ENCODE results near the gene VIT. TPM values are rescaled to one million over a fixed set of nuclear protein-coding genes. Genes with fewer than 3 reads are reported as not detected.

The VIT gene
- total and polyA plus RNA-seq, 3 experiments from 2014 or later: 0.08 TPM; not detected in 2

- H3K36me3 ChIP-seq (ENCODE audit: insufficient read depth, low read length): no peaks in the 10 kb centered on the region
- no peaks in the 10 kb centered on the region for H3K4me1 ChIP-seq (ENCODE audit: insufficient read depth, low read length)
- peak in 2 of 5 donors; percentile 7 to 11 for DNase-seq
- H3K36me3 Mint-ChIP-seq: no peaks in the 10 kb centered on the region
- H3K27me3 ChIP-seq (ENCODE audit: insufficient read depth, low read length, poor library complexity, severe bottlenecking): no peaks in the 10 kb centered on the region
- no peaks in the 10 kb centered on the region for H3K9me3 ChIP-seq (ENCODE audit: low read length)
- H3K4me1 Mint-ChIP-seq: no peaks in the 10 kb centered on the region
- no peak overlapping the region for H3K4me3 Mint-ChIP-seq
- no peaks in the 10 kb centered on the region for H3K9me3 Mint-ChIP-seq
- H3K27me3 Mint-ChIP-seq: peaks cover 7 to 15% of the 10 kb centered on the region in 2 donors
- H3K27ac Mint-ChIP-seq: peak overlapping the region in 1 of 8 donors; percentile 89
- H3K27ac ChIP-seq (ENCODE audit: low read depth, low read length): no peak overlapping the region
- ChIA-PET CTCF (no interaction called here), POLR2A (no interaction called here)
- no peak overlapping the region for H3K4me3 ChIP-seq (ENCODE audit: low read length)
Measured at GRCh38 chr2:36770542-36771287, 74.2 kb downstream of the VIT start.

GRCh38 chr2:36771671-36772070, 75.2 kb downstream of the VIT start:
- no peak overlapping the region for H3K4me3 Mint-ChIP-seq
- no peaks in the 10 kb centered on the region for H3K27me3 ChIP-seq (ENCODE audit: insufficient read depth, low read length, poor library complexity, severe bottlenecking)
- no peak overlapping the region for H3K4me3 ChIP-seq (ENCODE audit: low read length)
- POLR2A ChIA-PET: no interaction called here
- no peaks in the 10 kb centered on the region for H3K4me1 Mint-ChIP-seq
- CTCF ChIA-PET: no interaction called here
- H3K9me3 ChIP-seq (ENCODE audit: low read length): no peaks in the 10 kb centered on the region
- peaks cover 7 to 15% of the 10 kb centered on the region in 2 donors for H3K27me3 Mint-ChIP-seq
- H3K36me3 Mint-ChIP-seq: no peaks in the 10 kb centered on the region
- no peak overlapping the region for H3K27ac Mint-ChIP-seq
- H3K27ac ChIP-seq (ENCODE audit: low read depth, low read length): no peak overlapping the region
- H3K36me3 ChIP-seq (ENCODE audit: insufficient read depth, low read length): no peaks in the 10 kb centered on the region
- no peaks in the 10 kb centered on the region for H3K4me1 ChIP-seq (ENCODE audit: insufficient read depth, low read length)
- no peaks in the 10 kb centered on the region for H3K9me3 Mint-ChIP-seq
- DNase-seq: no peak

- ChIA-PET POLR2A (no interaction called here), CTCF (interaction anchor here (1.9 kb wide), 1 partner anchor 11 kb away, joined by 4 read pairs; no protein-coding TSS in a partner anchor)
- Histone ChIP-seq H3K4me1 (ENCODE audit: insufficient read depth, low read length) (no peaks in the 10 kb centered on the region), H3K9me3 (ENCODE audit: low read length) (no peaks in the 10 kb centered on the region), H3K27me3 (ENCODE audit: insufficient read depth, low read length, poor library complexity, severe bottlenecking) (no peaks in the 10 kb centered on the region), H3K4me3 (ENCODE audit: low read length) (no peak overlapping the region), H3K36me3 (ENCODE audit: insufficient read depth, low read length) (no peaks in the 10 kb centered on the region), H3K27ac (ENCODE audit: low read depth, low read length) (no peak overlapping the region)
- Mint-ChIP-seq H3K4me3 (no peak overlapping the region), H3K27me3 (peaks cover 8 to 19% of the 10 kb centered on the region in 2 donors), H3K27ac (no peak overlapping the region), H3K4me1 (no peaks in the 10 kb centered on the region), H3K36me3 (no peaks in the 10 kb centered on the region), H3K9me3 (no peaks in the 10 kb centered on the region)
- no peak for DNase-seq
Measured at GRCh38 chr2:36773947-36774346, 77.4 kb downstream of the VIT start.

GRCh38 chr2:36775261-36775660, 78.8 kb downstream of the VIT start:
- Mint-ChIP-seq H3K9me3 (no peaks in the 10 kb centered on the region), H3K27ac (no peak overlapping the region)
- CTCF ChIA-PET: interaction anchor here (1.1 to 1.6 kb wide), 2 partner anchors 9 to 14 kb away, joined by 3 to 5 read pairs; no protein-coding TSS in a partner anchor

GRCh38 chr2:36775806-36776205, 79.3 kb downstream of the VIT start:
- ChIA-PET POLR2A (no interaction called here), CTCF (interaction anchor here (0.8 to 1.6 kb wide), 3 partner anchors 8 to 1101 kb away, joined by 3 to 5 read pairs (median 3); no protein-coding TSS in a partner anchor)
- Histone ChIP-seq H3K36me3 (ENCODE audit: insufficient read depth, low read length) (no peaks in the 10 kb centered on the region), H3K27ac (ENCODE audit: low read depth, low read length) (no peak overlapping the region), H3K4me3 (ENCODE audit: low read length) (no peak overlapping the region), H3K4me1 (ENCODE audit: insufficient read depth, low read length) (no peaks in the 10 kb centered on the region), H3K9me3 (ENCODE audit: low read length) (no peaks in the 10 kb centered on the region), H3K27me3 (ENCODE audit: insufficient read depth, low read length, poor library complexity, severe bottlenecking) (no peaks in the 10 kb centered on the region)
- H3K9me3 Mint-ChIP-seq: no peaks in the 10 kb centered on the region
- no peak overlapping the region for H3K27ac Mint-ChIP-seq
- H3K4me1 Mint-ChIP-seq: no peaks in the 10 kb centered on the region
- DNase-seq: no peak
- H3K36me3 Mint-ChIP-seq: no peaks in the 10 kb centered on the region
- H3K27me3 Mint-ChIP-seq: peaks cover 4 to 11% of the 10 kb centered on the region in 2 donors
- no peak overlapping the region for H3K4me3 Mint-ChIP-seq

More at GRCh38 chr2:36775261-36775660, 78.8 kb downstream of the VIT start:
- Histone ChIP-seq H3K9me3 (ENCODE audit: low read length) (no peaks in the 10 kb centered on the region), H3K4me1 (ENCODE audit: insufficient read depth, low read length) (no peaks in the 10 kb centered on the region), H3K27ac (ENCODE audit: low read depth, low read length) (no peak overlapping the region), H3K27me3 (ENCODE audit: insufficient read depth, low read length, poor library complexity, severe bottlenecking) (no peaks in the 10 kb centered on the region), H3K36me3 (ENCODE audit: insufficient read depth, low read length) (no peaks in the 10 kb centered on the region), H3K4me3 (ENCODE audit: low read length) (no peak overlapping the region)
- H3K4me1 Mint-ChIP-seq: no peaks in the 10 kb centered on the region
- H3K4me3 Mint-ChIP-seq: no peak overlapping the region
- no peaks in the 10 kb centered on the region for H3K36me3 Mint-ChIP-seq
- H3K27me3 Mint-ChIP-seq: peaks cover 4 to 16% of the 10 kb centered on the region in 2 donors
- no peak for DNase-seq
- POLR2A ChIA-PET: no interaction called here

- CTCF ChIA-PET: interaction anchor here (1.4 kb wide), 1 partner anchor 9 kb away, joined by 3 read pairs; no protein-coding TSS in a partner anchor
- Mint-ChIP-seq H3K4me1 (no peaks in the 10 kb centered on the region), H3K27ac (no peak overlapping the region), H3K36me3 (no peaks in the 10 kb centered on the region), H3K9me3 (no peaks in the 10 kb centered on the region), H3K27me3 (peaks cover 3 to 8% of the 10 kb centered on the region in 2 donors), H3K4me3 (no peak overlapping the region)
- Histone ChIP-seq H3K4me3 (ENCODE audit: low read length) (no peak overlapping the region), H3K27ac (ENCODE audit: low read depth, low read length) (no peak overlapping the region), H3K27me3 (ENCODE audit: insufficient read depth, low read length, poor library complexity, severe bottlenecking) (no peaks in the 10 kb centered on the region), H3K4me1 (ENCODE audit: insufficient read depth, low read length) (no peaks in the 10 kb centered on the region), H3K36me3 (ENCODE audit: insufficient read depth, low read length) (no peaks in the 10 kb centered on the region), H3K9me3 (ENCODE audit: low read length) (no peaks in the 10 kb centered on the region)
- POLR2A ChIA-PET: no interaction called here
- DNase-seq: no peak
Measured at GRCh38 chr2:36777272-36777671, 80.8 kb downstream of the VIT start.

GRCh38 chr2:36777788-36778187, 81.3 kb downstream of the VIT start:
- CTCF ChIA-PET: interaction anchor here (1.4 to 1.5 kb wide), 2 partner anchors 9 to 10 kb away, joined by 3 to 4 read pairs; no protein-coding TSS in a partner anchor
- Mint-ChIP-seq H3K36me3 (no peaks in the 10 kb centered on the region), H3K9me3 (no peaks in the 10 kb centered on the region), H3K4me3 (no peak overlapping the region), H3K4me1 (no peaks in the 10 kb centered on the region), H3K27me3 (peaks cover 3 to 11% of the 10 kb centered on the region in 2 donors), H3K27ac (no peak overlapping the region)
- no peaks in the 10 kb centered on the region for H3K4me1 ChIP-seq (ENCODE audit: insufficient read depth, low read length)
- H3K4me3 ChIP-seq (ENCODE audit: low read length): no peak overlapping the region
- no peak for DNase-seq
- H3K36me3 ChIP-seq (ENCODE audit: insufficient read depth, low read length): no peaks in the 10 kb centered on the region
- no peaks in the 10 kb centered on the region for H3K9me3 ChIP-seq (ENCODE audit: low read length)
- H3K27ac ChIP-seq (ENCODE audit: low read depth, low read length): no peak overlapping the region
- no peaks in the 10 kb centered on the region for H3K27me3 ChIP-seq (ENCODE audit: insufficient read depth, low read length, poor library complexity, severe bottlenecking)
- POLR2A ChIA-PET: no interaction called here

GRCh38 chr2:36779462-36779861, 83.0 kb downstream of the VIT start:
- peaks cover 6 to 20% of the 10 kb centered on the region in 2 donors for H3K27me3 Mint-ChIP-seq

More at GRCh38 chr2:36779462-36779861, 83.0 kb downstream of the VIT start:
- no peak overlapping the region for H3K4me3 ChIP-seq (ENCODE audit: low read length)
- Mint-ChIP-seq H3K4me1 (no peaks in the 10 kb centered on the region), H3K9me3 (no peaks in the 10 kb centered on the region), H3K27ac (no peak overlapping the region), H3K4me3 (no peak overlapping the region), H3K36me3 (no peaks in the 10 kb centered on the region)
- no peaks in the 10 kb centered on the region for H3K27me3 ChIP-seq (ENCODE audit: insufficient read depth, low read length, poor library complexity, severe bottlenecking)
- no peaks in the 10 kb centered on the region for H3K36me3 ChIP-seq (ENCODE audit: insufficient read depth, low read length)
- DNase-seq: no peak
- no peaks in the 10 kb centered on the region for H3K9me3 ChIP-seq (ENCODE audit: low read length)
- ChIA-PET CTCF (interaction anchor here (1.2 to 1.5 kb wide), 4 partner anchors 12 to 16 kb away, joined by 3 to 5 read pairs (median 4); no protein-coding TSS in a partner anchor), POLR2A (no interaction called here)
- no peak overlapping the region for H3K27ac ChIP-seq (ENCODE audit: low read depth, low read length)
- H3K4me1 ChIP-seq (ENCODE audit: insufficient read depth, low read length): no peaks in the 10 kb centered on the region
